Putamen (tissue), 1 donor: ENCODE measurements around the gene CNOT2.

ENCODE experiments used
- DNase-seq: peaks from one replicate; pipeline ENCODE4 v3.0.0-alpha.2; 2016; ENCODE audit warnings: low spot score

The CNOT2 gene

GRCh38 chr12:70306676-70307075, 63.4 kb downstream of the CNOT2 start:
- DNase-seq, result no peak

- no peak for DNase-seq
These were observed 64.6 kb downstream of the CNOT2 start for GRCh38 chr12:70307868-70308267.

DNA sequence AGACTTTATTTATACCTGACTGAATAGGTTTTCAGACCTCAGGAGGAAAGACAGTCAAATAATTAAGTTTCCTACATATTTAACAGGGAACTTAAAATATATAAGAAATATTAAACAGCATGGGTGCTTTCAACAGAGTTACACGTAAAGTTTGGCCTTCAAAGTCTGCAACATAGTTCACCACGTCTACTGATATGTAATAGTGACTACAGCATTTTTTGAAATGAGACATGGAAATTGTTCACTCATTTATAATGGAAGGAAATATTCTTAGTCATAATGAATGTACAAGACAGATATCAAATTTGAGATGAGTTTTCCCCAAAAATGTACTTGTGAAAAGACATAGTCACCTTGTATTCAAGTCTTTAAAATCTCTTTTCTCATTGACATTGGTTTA, 66.1 kb downstream of the CNOT2 start:
- DNase-seq, result no peak

- no peak for DNase-seq
These were observed 70.9 kb downstream of the CNOT2 start for GRCh38 chr12:70314145-70314544.

DNA sequence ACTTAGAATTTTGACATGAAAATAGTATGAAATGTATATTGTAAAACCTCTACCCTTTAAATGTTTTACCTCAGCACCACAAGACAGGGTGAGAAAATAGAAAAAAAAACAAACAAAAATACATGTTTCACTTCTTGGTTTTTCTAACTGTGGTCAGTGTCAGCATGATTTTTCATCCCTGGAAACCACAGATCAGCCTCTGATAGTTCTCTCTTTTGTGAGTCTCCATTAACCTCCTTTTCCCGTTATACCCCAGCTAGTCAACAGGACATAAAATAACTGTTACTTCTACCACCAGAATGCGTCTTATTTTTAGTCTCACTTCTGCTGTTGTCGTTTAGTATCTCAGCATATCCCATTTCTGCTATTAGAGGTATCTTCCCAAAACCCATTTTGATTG, 74.5 kb downstream of the CNOT2 start:
- DNase-seq, result peak; percentile 25

- no peak for DNase-seq
These were observed 76.4 kb downstream of the CNOT2 start for GRCh38 chr12:70319605-70320004.

GRCh38 chr12:70321191-70321590, 78.0 kb downstream of the CNOT2 start:
- no peak for DNase-seq

- DNase-seq, result no peak
These were observed 84.3 kb downstream of the CNOT2 start for GRCh38 chr12:70327541-70327940.

DNA sequence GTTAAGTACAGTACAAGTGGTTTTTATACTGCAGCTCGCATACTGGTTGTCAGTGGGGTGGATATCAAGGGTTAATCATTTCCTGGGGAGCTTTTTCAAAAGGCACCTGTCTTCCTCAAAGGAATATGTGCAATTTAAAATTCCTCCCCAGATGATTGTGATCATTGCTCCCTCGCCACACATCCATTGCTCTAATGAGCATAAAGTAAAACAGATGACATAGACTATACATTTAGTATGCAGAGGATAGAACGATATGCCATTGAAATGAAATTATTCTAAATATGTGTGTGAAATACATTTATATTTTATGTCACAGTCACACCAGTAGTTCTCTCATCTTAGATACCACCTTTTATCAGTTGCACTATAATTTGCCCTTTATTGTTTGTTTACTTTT, 86.5 kb downstream of the CNOT2 start:
- DNase-seq, result no peak

- DNase-seq, result no peak
These were observed 86.9 kb downstream of the CNOT2 start for GRCh38 chr12:70330158-70330557.

DNA sequence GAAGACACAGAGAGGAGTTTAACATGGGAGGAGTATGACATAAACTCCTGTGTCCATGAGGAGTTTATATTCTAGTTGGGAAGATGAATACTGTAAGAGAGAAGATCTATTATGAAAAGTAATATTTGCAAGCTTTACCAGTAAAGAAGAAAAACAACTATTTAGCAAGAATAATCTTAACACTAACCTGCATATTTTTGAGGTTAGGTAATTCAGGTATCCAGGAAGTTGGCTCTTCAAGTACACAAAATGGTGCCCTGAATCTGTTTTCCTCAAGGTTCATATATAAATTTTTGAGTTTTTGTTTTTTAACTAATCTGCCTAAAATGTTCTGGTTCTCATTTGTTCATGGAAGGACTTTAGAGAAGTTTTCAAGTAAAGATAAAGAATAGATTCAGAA, 89.0 kb downstream of the CNOT2 start:
- no peak for DNase-seq

DNA sequence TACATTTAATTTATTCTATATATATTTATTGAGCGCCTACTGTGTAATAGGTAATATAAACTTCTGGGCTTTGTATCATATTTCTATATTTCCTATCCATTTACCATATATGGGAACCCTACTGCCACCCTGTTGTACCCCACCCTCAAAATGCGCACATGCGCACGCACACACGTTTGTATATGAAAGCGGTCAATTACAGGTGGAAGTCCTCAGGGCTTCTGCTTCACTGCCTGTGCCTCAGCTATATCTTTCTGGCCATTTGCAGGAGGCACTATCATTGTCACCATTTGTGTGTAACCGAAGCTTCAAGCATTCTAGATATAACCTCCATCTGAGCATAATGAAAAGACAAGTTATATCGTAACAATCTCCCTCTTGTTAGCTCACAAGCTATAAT, 91.5 kb downstream of the CNOT2 start:
- no peak for DNase-seq

DNA sequence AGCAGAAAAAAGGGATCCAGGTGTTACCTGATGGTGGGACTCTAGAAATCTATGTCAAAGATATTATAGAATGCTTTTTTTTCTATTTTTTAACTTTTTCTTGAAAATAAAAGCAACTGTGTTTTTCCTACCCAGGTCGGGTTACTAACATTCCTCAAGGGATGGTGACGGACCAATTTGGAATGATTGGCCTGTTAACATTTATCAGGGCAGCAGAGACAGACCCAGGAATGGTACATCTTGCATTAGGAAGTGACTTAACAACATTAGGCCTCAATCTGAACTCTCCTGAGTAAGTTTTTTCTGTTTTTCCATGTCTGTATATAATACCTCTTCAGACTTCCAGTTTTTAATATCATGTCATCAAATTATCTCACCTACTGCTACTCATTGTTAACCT, 95.3 kb downstream of the CNOT2 start:
- no peak for DNase-seq

DNA sequence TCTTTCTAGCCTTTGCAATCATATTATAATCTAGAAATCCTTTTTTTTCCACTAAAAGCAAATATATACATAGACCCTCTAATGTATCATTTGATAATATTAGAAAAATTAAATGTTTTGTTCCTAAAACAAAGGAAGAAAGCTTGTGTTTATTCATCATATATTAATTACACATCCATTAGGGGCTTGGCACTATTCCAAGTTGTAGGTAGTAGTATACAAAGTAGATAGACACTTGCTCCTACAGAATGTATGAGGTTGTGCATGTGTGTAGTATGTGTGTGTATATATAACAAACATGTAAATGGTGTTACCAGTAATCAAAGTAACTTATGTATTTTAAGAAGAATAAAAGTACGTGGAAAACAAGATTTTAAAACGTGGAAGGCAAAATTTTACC, 107.8 kb downstream of the CNOT2 start:
- no peak for DNase-seq

DNA sequence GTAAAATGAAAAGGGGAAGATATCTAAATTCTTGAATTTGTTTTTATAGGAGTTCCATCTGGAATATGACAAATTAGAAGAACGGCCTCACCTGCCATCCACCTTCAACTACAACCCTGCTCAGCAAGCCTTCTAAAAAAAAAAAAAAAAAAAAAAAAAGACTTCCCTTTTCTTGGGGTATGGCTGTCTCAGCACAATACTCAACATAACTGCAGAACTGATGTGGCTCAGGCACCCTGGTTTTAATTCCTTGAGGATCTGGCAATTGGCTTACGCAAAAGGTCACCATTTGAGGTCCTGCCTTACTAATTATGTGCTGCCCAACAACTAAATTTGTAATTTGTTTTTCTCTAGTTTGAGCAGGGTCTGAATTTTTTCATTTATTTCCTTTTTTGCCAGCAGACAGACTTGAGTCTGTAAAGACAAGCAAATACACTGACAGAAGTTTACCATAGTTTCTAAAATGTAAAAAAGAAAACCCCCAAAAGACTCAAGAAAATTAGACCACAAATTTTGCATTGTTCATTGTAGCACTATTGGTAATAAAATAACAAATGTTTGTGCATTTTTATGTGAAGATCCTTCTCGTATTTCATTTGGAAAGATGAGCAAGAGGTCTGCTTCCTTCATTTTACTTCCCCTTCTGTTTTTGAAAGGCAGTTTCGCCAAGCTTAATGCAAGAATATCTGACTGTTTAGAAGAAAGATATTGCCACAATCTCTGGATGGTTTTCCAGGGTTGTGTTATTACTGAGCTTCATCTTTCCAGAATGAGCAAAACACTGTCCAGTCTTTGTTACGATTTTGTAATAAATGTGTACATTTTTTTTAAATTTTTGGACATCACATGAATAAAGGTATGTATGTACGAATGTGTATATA, 110.8 kb downstream of the CNOT2 start:
- DNase-seq, result no peak

GRCh38 chr12:70354787-70355186, 111.6 kb downstream of the CNOT2 start:
- no peak for DNase-seq

- no peak for DNase-seq
These were observed 112.7 kb downstream of the CNOT2 start for GRCh38 chr12:70355972-70356371.

GRCh38 chr12:70359458-70360197, 116.4 kb downstream of the CNOT2 start:
- no peak for DNase-seq

DNA sequence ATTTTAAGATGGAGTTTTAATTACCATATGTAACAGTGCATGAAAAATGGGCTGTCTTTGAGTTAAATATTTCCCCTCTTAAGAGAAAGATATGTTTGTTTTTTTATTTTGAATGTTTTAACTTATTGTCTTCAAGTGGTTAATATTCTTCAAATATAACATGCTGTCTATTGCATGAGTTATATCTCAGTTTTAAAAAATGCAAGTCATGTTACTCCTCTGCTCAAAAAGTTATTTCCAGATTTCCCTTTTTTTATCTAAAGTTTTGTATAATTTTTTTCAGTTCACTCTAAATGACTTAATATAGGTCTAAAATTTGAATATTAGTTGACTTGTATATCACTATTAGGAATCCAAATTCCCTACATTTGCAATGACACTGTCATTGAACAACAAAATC, 117.0 kb downstream of the CNOT2 start:
- DNase-seq, result no peak

- no peak for DNase-seq
These were observed 121.6 kb downstream of the CNOT2 start for GRCh38 chr12:70364695-70365397.

- peak; percentile 7 for DNase-seq
These were observed 122.1 kb downstream of the CNOT2 start for GRCh38 chr12:70365398-70365647.

DNA sequence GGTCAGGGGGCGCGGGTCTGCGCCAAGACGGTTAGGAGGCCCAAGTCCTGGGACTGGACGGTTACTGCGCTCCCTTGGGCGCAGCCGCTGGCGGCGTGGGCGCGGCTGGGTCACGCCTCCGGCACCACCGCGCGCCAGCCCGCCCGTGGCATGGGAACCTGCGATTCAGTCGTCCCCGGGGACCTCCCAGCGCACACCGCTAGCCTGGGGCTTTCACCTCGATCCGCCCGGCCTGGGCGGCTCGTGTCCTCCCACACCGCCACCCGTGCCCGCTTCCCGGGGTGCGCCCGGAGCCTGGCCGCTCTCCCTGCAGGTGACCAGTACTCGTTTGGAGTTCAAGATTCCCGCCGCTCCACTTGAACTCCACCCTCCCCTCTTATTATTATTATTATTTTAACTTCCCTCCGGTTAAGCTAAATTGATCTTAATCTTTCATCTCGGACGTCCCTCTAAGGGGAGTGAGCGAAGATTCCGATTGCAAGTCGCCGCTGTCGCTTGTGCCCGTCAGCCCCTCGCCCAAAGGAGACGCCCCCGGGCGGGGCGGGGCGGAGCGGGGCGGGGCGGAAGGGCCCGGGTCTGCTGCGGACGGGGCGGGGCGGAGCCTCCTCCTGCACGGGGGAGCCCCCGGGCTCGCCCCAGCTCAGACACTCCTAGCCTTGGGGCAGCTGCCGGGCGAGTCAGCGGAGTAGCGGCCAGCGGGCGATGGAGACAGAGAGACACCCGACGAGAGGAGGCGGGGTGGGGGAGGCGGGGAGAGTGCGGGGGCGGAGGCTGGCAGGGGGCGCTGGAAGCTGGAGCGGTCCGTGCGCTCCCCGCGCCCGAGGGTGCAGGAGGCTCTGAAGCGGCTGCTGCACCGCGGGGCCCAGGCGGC, 122.7 kb downstream of the CNOT2 start, which contains the start of gene KCNMB4:
Gene KCNMB4 (plus strand): TSS at position 643 of the 871 bp plus-strand sequence. CDS start 445 bp downstream, outside the sequence.
- DNase-seq, result peak; percentile 74
